Rectal smooth muscle tissue (tissue), 1 donor: ENCODE results near the gene SART3.
A peak's percentile ranks its signal among the peaks of the same experiment; 100 is the strongest.

Experiments
- H3K27ac ChIP-seq: one replicate; pipeline ENCODE4 v1.7.0; 2013; ENCODE audit warnings: low read depth, low read length, inconsistent platforms
- H3K27me3 ChIP-seq: one replicate; pipeline ENCODE4 v1.7.0; 2013; ENCODE audit warnings: low read length; ENCODE audit not compliant: control insufficient read depth, insufficient read depth
- H3K36me3 ChIP-seq: one replicate; pipeline ENCODE4 v1.7.0; 2013; ENCODE audit warnings: low read length; ENCODE audit not compliant: control insufficient read depth, insufficient read depth
- H3K4me1 ChIP-seq: one replicate; pipeline ENCODE4 v1.7.0; 2013; ENCODE audit warnings: low read length; ENCODE audit not compliant: control insufficient read depth, insufficient read depth
- H3K4me3 ChIP-seq: one replicate; pipeline ENCODE4 v1.7.0; 2013; ENCODE audit warnings: low read length
- H3K9ac ChIP-seq: one replicate; pipeline ENCODE4 v1.7.0; 2013; ENCODE audit warnings: low read length

SART3 gene

DNA sequence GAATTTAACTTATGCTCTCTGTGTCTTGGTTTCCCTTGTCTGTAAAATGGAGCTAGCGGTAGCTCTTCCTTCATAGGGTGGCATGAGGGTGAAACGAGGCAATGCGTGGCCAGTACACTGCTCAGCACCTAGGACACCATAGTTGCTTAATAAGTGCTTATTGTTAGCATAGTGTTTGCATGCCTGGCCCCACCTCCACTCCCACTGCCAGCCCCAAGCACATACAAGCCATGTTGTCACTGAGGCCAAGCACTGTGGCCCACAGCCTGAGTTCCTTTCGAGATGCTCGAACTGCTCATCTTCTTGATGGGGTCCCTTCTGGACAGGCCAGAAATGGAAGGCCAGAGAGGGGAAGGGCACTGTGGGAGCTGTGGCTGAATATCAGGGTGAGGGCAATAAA is 45.1 kb downstream of the SART3 start:
- peaks cover 10% of the 10 kb centered on the region for H3K4me1 ChIP-seq
- H3K27ac ChIP-seq = no peak overlapping the region
- H3K9ac ChIP-seq = peak overlapping the region; percentile 84
- H3K4me3 ChIP-seq = peak overlapping the region; percentile 95
- no peaks in the 10 kb centered on the region for H3K27me3 ChIP-seq
- peaks cover 21% of the 10 kb centered on the region for H3K36me3 ChIP-seq

DNA sequence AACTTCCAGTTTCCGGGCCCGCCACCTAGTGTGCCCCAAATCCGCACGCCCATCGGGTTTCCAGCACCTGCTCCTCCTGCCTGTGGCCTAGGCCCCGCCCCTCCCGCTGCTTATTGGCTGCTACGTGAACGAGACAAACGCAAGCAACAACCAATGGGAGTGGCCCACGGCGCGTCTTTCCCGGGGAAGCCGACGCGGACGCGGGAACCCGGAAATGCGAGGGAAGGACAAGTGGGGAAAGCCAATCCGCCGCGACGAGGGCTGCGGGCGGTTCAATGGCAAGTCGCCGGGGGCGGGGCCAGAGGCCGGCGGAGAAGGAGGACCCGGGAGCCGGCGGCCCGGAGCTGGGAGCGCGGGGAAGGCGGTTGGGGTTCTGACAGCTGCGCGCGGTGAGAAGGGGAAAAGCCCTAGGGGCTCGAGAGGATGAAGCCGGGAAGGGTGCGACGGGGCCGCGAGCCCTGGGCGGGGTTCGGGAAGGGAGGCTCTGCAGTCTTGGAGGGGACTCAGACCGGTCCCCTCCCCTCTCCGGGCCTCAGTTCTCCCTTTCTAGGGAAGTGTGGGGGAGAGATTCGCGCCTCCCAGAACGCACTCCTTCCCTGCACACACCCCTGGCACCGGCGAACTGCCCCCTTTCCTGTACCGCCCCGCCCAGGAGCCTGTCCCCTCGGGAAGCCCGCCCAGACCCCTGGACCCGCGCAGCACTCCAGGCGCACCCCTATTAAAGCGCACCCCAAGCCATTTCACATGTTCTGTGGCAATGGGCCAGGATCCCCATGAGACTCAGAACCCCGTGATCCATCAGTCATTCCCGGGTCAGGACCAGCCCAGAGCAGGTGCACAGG is 45.8 kb downstream of the SART3 start, which contains the start of gene FICD:
FICD (plus strand) TSS at position 305 of the 842 bp plus-strand sequence. CDS start 1,696 bp downstream, outside the sequence.
- peak within 1 kb of the TSS; percentile 43 for H3K27ac ChIP-seq
- H3K9ac ChIP-seq = peak within 1 kb of the TSS; percentile 84
- peaks cover 16% of the 10 kb centered on the region for H3K36me3 ChIP-seq
- H3K27me3 ChIP-seq = no peaks in the 10 kb centered on the region
- H3K4me3 ChIP-seq = peak within 1 kb of the TSS; percentile 95
- H3K4me1 ChIP-seq = peaks cover 10% of the 10 kb centered on the region

- H3K4me3 ChIP-seq = peak overlapping the region; percentile 74
- peaks cover 10% of the 10 kb centered on the region for H3K4me1 ChIP-seq
- no peak overlapping the region for H3K27ac ChIP-seq
- H3K9ac ChIP-seq = peak overlapping the region; percentile 4
- H3K36me3 ChIP-seq = peaks cover 12% of the 10 kb centered on the region
- H3K27me3 ChIP-seq = no peaks in the 10 kb centered on the region
These were observed 46.5 kb downstream of the SART3 start for GRCh38 chr12:108514468-108514972.

- H3K4me3 ChIP-seq = no peak overlapping the region
- peaks cover 10% of the 10 kb centered on the region for H3K4me1 ChIP-seq
- H3K27me3 ChIP-seq = no peaks in the 10 kb centered on the region
- H3K27ac ChIP-seq = no peak overlapping the region
- H3K9ac ChIP-seq = no peak overlapping the region
- no peaks in the 10 kb centered on the region for H3K36me3 ChIP-seq
These were observed 49.1 kb downstream of the SART3 start for GRCh38 chr12:108511633-108512540.

- Histone ChIP-seq H3K27me3 (no peaks in the 10 kb centered on the region), H3K9ac (no peak overlapping the region), H3K4me3 (no peak overlapping the region), H3K4me1 (peaks cover 7% of the 10 kb centered on the region), H3K36me3 (no peaks in the 10 kb centered on the region), H3K27ac (no peak overlapping the region)
These were observed 50.1 kb downstream of the SART3 start for GRCh38 chr12:108510836-108511235.

- Histone ChIP-seq H3K36me3 (no peaks in the 10 kb centered on the region), H3K9ac (no peak overlapping the region), H3K4me3 (no peak overlapping the region), H3K27me3 (no peaks in the 10 kb centered on the region), H3K4me1 (peaks cover 3% of the 10 kb centered on the region), H3K27ac (no peak overlapping the region)
These were observed 51.2 kb downstream of the SART3 start for GRCh38 chr12:108509806-108510205.

GRCh38 chr12:108507971-108508642 is 52.9 kb downstream of the SART3 start:
- H3K4me1 ChIP-seq = peaks cover 3% of the 10 kb centered on the region
- no peak overlapping the region for H3K9ac ChIP-seq
- no peaks in the 10 kb centered on the region for H3K36me3 ChIP-seq
- no peak overlapping the region for H3K4me3 ChIP-seq
- no peak overlapping the region for H3K27ac ChIP-seq
- no peaks in the 10 kb centered on the region for H3K27me3 ChIP-seq

GRCh38 chr12:108505129-108505528 is 55.8 kb downstream of the SART3 start:
- H3K4me1 ChIP-seq = no peaks in the 10 kb centered on the region
- H3K27ac ChIP-seq = no peak overlapping the region
- no peaks in the 10 kb centered on the region for H3K27me3 ChIP-seq
- H3K36me3 ChIP-seq = no peaks in the 10 kb centered on the region
- H3K4me3 ChIP-seq = no peak overlapping the region
- no peak overlapping the region for H3K9ac ChIP-seq

- H3K27ac ChIP-seq = no peak overlapping the region
- H3K4me1 ChIP-seq = no peaks in the 10 kb centered on the region
- H3K27me3 ChIP-seq = no peaks in the 10 kb centered on the region
- H3K9ac ChIP-seq = no peak overlapping the region
- H3K4me3 ChIP-seq = no peak overlapping the region
- H3K36me3 ChIP-seq = no peaks in the 10 kb centered on the region
These were observed 58.1 kb downstream of the SART3 start for GRCh38 chr12:108502922-108503321.

- Histone ChIP-seq H3K27me3 (no peaks in the 10 kb centered on the region), H3K9ac (no peak overlapping the region), H3K27ac (no peak overlapping the region), H3K4me3 (no peak overlapping the region), H3K36me3 (no peaks in the 10 kb centered on the region), H3K4me1 (no peaks in the 10 kb centered on the region)
These were observed 62.8 kb downstream of the SART3 start for GRCh38 chr12:108498136-108498535.

GRCh38 chr12:108495823-108496579 is 65.0 kb downstream of the SART3 start:
- Histone ChIP-seq H3K36me3 (no peaks in the 10 kb centered on the region), H3K9ac (no peak overlapping the region), H3K27me3 (no peaks in the 10 kb centered on the region), H3K4me3 (no peak overlapping the region), H3K4me1 (no peaks in the 10 kb centered on the region), H3K27ac (no peak overlapping the region)
